K562 (cell line): ENCODE results near the gene ATF4. TPM values are rescaled to one million over a fixed set of nuclear protein-coding genes. Genes with fewer than 3 reads are reported as not detected.

Experiments
- CC2D1A ChIP-seq: fragments of 450-650 bp; IDR thresholded peaks from 2 replicates; pipeline ENCODE4 v1.6.1; 2017; ENCODE audit warnings: mild to moderate bottlenecking
- DLX4 ChIP-seq: fragments of 250-450 bp; sonication (Bioruptor Pico); IDR thresholded peaks from 2 replicates; pipeline ENCODE4 v1.6.1; 2021; ENCODE audit warnings: mild to moderate bottlenecking
- GMEB1 ChIP-seq: fragments of 250-450 bp; sonication (Bioruptor Pico); IDR thresholded peaks from 2 replicates; pipeline ENCODE4 v1.4.0; 2020; ENCODE audit warnings: mild to moderate bottlenecking
- MYBL2 ChIP-seq, 2 experiments: fragments of 450-650 bp in 1 of 2; sonication (generic) in 1 of 2; formaldehyde crosslinking in 1 of 2; IDR thresholded peaks; 2 replicates each; pipeline versions ENCODE4 v1.6.1 to v1.8.1; 2017 to 2022; ENCODE audit warnings: borderline replicate concordance in 1 of 2, inconsistent platforms in 1 of 2, low read depth in 1 of 2, mild to moderate bottlenecking in 1 of 2, missing genetic modification reagents in 1 of 2, moderate library complexity in 1 of 2
- PTRF ChIP-seq: fragments of 450-650 bp; IDR thresholded peaks from 2 replicates; pipeline ENCODE4 v1.6.1; 2016; ENCODE audit warnings: mild to moderate bottlenecking, missing genetic modification characterization, missing compliant biosample characterization
- RFX5 ChIP-seq: IDR thresholded peaks from 2 replicates; pipeline ENCODE4 v1.6.1; 2011; ENCODE audit warnings: low read depth, mild to moderate bottlenecking, improper control_type of control experiment, low read length
- STAT6 ChIP-seq: sonication (generic); formaldehyde crosslinking; IDR thresholded peaks from 2 replicates; pipeline ENCODE4 v1.8.1; 2023; ENCODE audit warnings: mild to moderate bottlenecking, missing genetic modification reagents
- TCF7 ChIP-seq: sonication (generic); IDR thresholded peaks from 2 replicates; pipeline ENCODE4 v1.6.1; 2016; ENCODE audit warnings: antibody characterized with exemption, borderline replicate concordance
- U2AF2 ChIP-seq: fragments of 200-400 bp; formaldehyde crosslinking; optimal IDR thresholded peaks from 2 replicates; pipeline ENCODE3; 2017; ENCODE audit warnings: low read depth, mild to moderate bottlenecking, low read length
- ZNF696 ChIP-seq: fragments of 250-450 bp; sonication (Bioruptor Pico); conservative IDR thresholded peaks from 2 replicates; pipeline ENCODE4 v1.4.0; 2020; ENCODE audit warnings: mild to moderate bottlenecking, moderate library complexity
- ZNF699 ChIP-seq: fragments of 250-450 bp; sonication (Bioruptor Pico); IDR thresholded peaks from 2 replicates; pipeline ENCODE4 v1.8.0; 2021; ENCODE audit warnings: mild to moderate bottlenecking, moderate library complexity; ENCODE audit not compliant: insufficient replicate concordance
- ZNF830 ChIP-seq: fragments of 250-450 bp; sonication (Bioruptor Pico); IDR thresholded peaks from 2 replicates; pipeline ENCODE4 v1.5.0; 2021; ENCODE audit warnings: mild to moderate bottlenecking
- polyA plus RNA-seq, 8 experiments: library from polyadenylated mRNA; depleted of rRNA in 4 of 8; stranded (reverse) in 5 of 8; unstranded in 3 of 8; fragments of >200 nt; fragmentation: Nextera tagmentation in 2 of 8; fragmentation: Illumina TruSeq in 1 of 8; extraction: Ambion mirVana in 2 of 8; extraction: Trizol in 1 of 8; gene quantifications; 2 replicates each; pipeline versions ENCODE4 v1.2.1 to v1.2.3, GENCODE V29; 2011 to 2014; ENCODE audit warnings: inconsistent platforms in 1 of 8, missing spikeins in 1 of 8
- total RNA-seq, 7 experiments: library from RNA; depleted of rRNA in 6 of 7; stranded (reverse); fragments of >200 nt in 6 of 7; fragmentation: Illumina TruSeq in 2 of 7; extraction: Trizol in 2 of 7; gene quantifications; 2 replicates each; pipeline versions ENCODE4 v1.2.1 to v1.2.3, GENCODE V29; 2011 to 2021; ENCODE audit warnings: low replicate concordance in 1 of 7
- TF ChIP-seq, protein P1 (sequence below): fragments of 450-650 bp; IDR thresholded peaks from 2 replicates; pipeline ENCODE4 v1.7.1; 2018; ENCODE audit warnings: mild to moderate bottlenecking, low read depth; ENCODE audit not compliant: partially characterized antibody
- TF ChIP-seq, protein P2 (sequence below): fragments of 150-350 bp; IDR thresholded peaks from 2 replicates; pipeline ENCODE4 v1.6.1; 2014; ENCODE audit warnings: low read depth, mild to moderate bottlenecking, low read length, borderline replicate concordance

Gene ATF4
- total and polyA plus RNA-seq, 9 of the 15 experiments (the other 6 are each of a cell fraction or from before 2014, with no cell fraction given) = 93.1 to 723 (median 355) TPM

- TF ChIP-seq STAT6 (CRISPR knock-in tag) (no peak), TCF7 (peak; percentile 68; the same call in 1 of the 2 replicates), PTRF (tag) (no peak), ZNF699 (CRISPR knock-in tag) (no peak), ZNF696 (CRISPR knock-in tag) (no peak), U2AF2 (no peak), GMEB1 (CRISPR knock-in tag) (no peak), RFX5 (peak; percentile 76; the same call in 1 of the 2 replicates), DLX4 (CRISPR knock-in tag) (no peak), CC2D1A (peak; percentile 58; the same call in 1 of the 2 replicates), ZNF830 (CRISPR knock-in tag) (no peak), MYBL2 (IDR thresholded peaks at IDR 0.05; ENCODE audit: low read depth) (no peak), MYBL2 (CRISPR knock-in tag; IDR thresholded peaks at IDR 0.05; ENCODE audit: borderline replicate concordance) (no peak)
- TF ChIP-seq, protein P1, sequence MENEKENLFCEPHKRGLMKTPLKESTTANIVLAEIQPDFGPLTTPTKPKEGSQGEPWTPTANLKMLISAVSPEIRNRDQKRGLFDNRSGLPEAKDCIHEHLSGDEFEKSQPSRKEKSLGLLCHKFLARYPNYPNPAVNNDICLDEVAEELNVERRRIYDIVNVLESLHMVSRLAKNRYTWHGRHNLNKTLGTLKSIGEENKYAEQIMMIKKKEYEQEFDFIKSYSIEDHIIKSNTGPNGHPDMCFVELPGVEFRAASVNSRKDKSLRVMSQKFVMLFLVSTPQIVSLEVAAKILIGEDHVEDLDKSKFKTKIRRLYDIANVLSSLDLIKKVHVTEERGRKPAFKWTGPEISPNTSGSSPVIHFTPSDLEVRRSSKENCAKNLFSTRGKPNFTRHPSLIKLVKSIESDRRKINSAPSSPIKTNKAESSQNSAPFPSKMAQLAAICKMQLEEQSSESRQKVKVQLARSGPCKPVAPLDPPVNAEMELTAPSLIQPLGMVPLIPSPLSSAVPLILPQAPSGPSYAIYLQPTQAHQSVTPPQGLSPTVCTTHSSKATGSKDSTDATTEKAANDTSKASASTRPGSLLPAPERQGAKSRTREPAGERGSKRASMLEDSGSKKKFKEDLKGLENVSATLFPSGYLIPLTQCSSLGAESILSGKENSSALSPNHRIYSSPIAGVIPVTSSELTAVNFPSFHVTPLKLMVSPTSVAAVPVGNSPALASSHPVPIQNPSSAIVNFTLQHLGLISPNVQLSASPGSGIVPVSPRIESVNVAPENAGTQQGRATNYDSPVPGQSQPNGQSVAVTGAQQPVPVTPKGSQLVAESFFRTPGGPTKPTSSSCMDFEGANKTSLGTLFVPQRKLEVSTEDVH = peak; percentile 26
- TF ChIP-seq, protein P2, sequence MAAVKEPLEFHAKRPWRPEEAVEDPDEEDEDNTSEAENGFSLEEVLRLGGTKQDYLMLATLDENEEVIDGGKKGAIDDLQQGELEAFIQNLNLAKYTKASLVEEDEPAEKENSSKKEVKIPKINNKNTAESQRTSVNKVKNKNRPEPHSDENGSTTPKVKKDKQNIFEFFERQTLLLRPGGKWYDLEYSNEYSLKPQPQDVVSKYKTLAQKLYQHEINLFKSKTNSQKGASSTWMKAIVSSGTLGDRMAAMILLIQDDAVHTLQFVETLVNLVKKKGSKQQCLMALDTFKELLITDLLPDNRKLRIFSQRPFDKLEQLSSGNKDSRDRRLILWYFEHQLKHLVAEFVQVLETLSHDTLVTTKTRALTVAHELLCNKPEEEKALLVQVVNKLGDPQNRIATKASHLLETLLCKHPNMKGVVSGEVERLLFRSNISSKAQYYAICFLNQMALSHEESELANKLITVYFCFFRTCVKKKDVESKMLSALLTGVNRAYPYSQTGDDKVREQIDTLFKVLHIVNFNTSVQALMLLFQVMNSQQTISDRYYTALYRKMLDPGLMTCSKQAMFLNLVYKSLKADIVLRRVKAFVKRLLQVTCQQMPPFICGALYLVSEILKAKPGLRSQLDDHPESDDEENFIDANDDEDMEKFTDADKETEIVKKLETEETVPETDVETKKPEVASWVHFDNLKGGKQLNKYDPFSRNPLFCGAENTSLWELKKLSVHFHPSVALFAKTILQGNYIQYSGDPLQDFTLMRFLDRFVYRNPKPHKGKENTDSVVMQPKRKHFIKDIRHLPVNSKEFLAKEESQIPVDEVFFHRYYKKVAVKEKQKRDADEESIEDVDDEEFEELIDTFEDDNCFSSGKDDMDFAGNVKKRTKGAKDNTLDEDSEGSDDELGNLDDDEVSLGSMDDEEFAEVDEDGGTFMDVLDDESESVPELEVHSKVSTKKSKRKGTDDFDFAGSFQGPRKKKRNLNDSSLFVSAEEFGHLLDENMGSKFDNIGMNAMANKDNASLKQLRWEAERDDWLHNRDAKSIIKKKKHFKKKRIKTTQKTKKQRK = no peak
Measured at GRCh38 chr22:39528681-39529486, 8.5 kb downstream of the ATF4 start (continued).
